ENCODE data around the gene MARK2.

DNA sequence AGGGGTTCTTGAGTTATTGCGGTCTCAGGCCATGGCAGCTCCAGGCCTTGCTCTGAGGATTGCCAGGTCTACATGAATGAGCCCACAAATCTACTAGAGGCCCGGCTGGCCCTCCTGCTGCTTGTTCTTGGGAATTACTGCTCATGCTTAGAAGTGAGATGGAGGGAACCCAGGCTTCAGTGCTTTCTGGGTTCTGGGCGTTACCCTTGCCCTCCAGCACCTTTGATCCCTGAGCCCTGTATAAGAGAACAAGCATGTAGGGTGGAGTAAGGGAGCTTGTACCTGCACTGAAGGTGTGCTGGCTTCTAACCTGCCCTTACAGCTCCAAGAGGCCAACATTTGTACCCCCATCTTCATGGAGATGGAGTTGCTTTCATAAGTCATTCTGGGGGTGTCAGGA lies 103.9 kb downstream of the MARK2 start:
- TF ChIP-seq, protein P1, sequence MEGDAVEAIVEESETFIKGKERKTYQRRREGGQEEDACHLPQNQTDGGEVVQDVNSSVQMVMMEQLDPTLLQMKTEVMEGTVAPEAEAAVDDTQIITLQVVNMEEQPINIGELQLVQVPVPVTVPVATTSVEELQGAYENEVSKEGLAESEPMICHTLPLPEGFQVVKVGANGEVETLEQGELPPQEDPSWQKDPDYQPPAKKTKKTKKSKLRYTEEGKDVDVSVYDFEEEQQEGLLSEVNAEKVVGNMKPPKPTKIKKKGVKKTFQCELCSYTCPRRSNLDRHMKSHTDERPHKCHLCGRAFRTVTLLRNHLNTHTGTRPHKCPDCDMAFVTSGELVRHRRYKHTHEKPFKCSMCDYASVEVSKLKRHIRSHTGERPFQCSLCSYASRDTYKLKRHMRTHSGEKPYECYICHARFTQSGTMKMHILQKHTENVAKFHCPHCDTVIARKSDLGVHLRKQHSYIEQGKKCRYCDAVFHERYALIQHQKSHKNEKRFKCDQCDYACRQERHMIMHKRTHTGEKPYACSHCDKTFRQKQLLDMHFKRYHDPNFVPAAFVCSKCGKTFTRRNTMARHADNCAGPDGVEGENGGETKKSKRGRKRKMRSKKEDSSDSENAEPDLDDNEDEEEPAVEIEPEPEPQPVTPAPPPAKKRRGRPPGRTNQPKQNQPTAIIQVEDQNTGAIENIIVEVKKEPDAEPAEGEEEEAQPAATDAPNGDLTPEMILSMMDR (IDR thresholded peaks at IDR 0.05; ENCODE audit: low read depth, low read length, poor library complexity, severe bottlenecking): no peak
- TF ChIP-seq EZH2phosphoT487 (IDR thresholded peaks at IDR 0.05; ENCODE audit: borderline replicate concordance, low read length): no peak

All from DOHH2 (cell line).